GM12878 (cell line): Measurements from ENCODE around the gene IER2. TPM values are rescaled to one million over a fixed set of nuclear protein-coding genes. Genes with fewer than 3 reads are reported as not detected.

Experiments used
- CREB1 ChIP-seq: IDR thresholded peaks from 2 replicates; pipeline ENCODE4 v1.6.1; 2012; ENCODE audit warnings: low read depth, mild to moderate bottlenecking, inconsistent platforms
- EZH2 ChIP-seq: IDR thresholded peaks from 2 replicates; pipeline ENCODE4 v1.6.1; 2012; ENCODE audit warnings: low read depth, mild to moderate bottlenecking, control low read depth, inconsistent platforms, low read length, borderline replicate concordance; ENCODE audit not compliant: control insufficient read depth
- HSF1 ChIP-seq: fragments of 150-350 bp; IDR thresholded peaks from 2 replicates; pipeline ENCODE4 v1.6.1; 2014; ENCODE audit warnings: mild to moderate bottlenecking, low read depth, low read length
- IKZF2 ChIP-seq, 2 experiments: fragments of 450-650 bp; IDR thresholded peaks; 2 replicates each; pipeline ENCODE4 v1.6.1; 2017; ENCODE audit warnings: mild to moderate bottlenecking in 2 of 2, moderate library complexity in 2 of 2
- MYB ChIP-seq: fragments of 150-350 bp; IDR thresholded peaks from 2 replicates; pipeline ENCODE4 v1.6.1; 2014; ENCODE audit warnings: mild to moderate bottlenecking, low read depth, low read length, borderline replicate concordance
- NR2C2 ChIP-seq: IDR thresholded peaks from 2 replicates; pipeline ENCODE4 v1.6.1; 2011; ENCODE audit warnings: borderline replicate concordance, low read depth; ENCODE audit not compliant: control insufficient read depth, insufficient read length
- PKNOX1 ChIP-seq: fragments of 450-650 bp; IDR thresholded peaks from 2 replicates; pipeline ENCODE4 v1.6.1; 2016; ENCODE audit warnings: mild to moderate bottlenecking
- RBBP5 ChIP-seq: fragments of 200-600 bp; sonication (generic); conservative IDR thresholded peaks from 2 replicates; pipeline ENCODE4 v1.6.1; 2016
- RELA ChIP-seq: fragments of 450-650 bp; IDR thresholded peaks from 2 replicates; pipeline ENCODE4 v1.8.0; 2014; ENCODE audit warnings: borderline replicate concordance; ENCODE audit not compliant: partially characterized antibody
- RUNX3 ChIP-seq: IDR thresholded peaks from 2 replicates; pipeline ENCODE4 v1.6.1; 2012; ENCODE audit warnings: low read length, inconsistent platforms
- SIN3A ChIP-seq: IDR thresholded peaks from 2 replicates; pipeline ENCODE4 v1.6.1; 2012; ENCODE audit warnings: low read depth, low read length, improper control_type of control experiment
- WRNIP1 ChIP-seq: IDR thresholded peaks from 2 replicates; pipeline ENCODE4 v1.6.1; 2011; ENCODE audit warnings: low read depth, low read length, improper control_type of control experiment, borderline replicate concordance
- polyA plus RNA-seq, 11 experiments: library from polyadenylated mRNA; depleted of rRNA in 4 of 11; unstranded in 6 of 11; stranded (reverse) in 5 of 11; fragments of >200 nt; fragmentation: Nextera tagmentation in 4 of 11; fragmentation: Illumina TruSeq in 1 of 11; extraction: Ambion mirVana in 4 of 11; extraction: Trizol in 1 of 11; gene quantifications; 1 replicate in 1 of 11; 2 replicates in 10 of 11; pipeline versions ENCODE4 v1.2.1 to v1.2.3, GENCODE V29; 2011 to 2016; ENCODE audit warnings: inconsistent platforms in 2 of 11, missing spikeins in 2 of 11, low read depth in 1 of 11
- total RNA-seq, 4 experiments: library from RNA; depleted of rRNA in 3 of 4; stranded (reverse); fragments of >200 nt in 3 of 4; fragmentation: Illumina TruSeq in 1 of 4; extraction: Trizol in 1 of 4; gene quantifications; 2 replicates each; pipeline versions ENCODE4 v1.2.1 to v1.2.3, GENCODE V29; 2013 to 2021
- TF ChIP-seq, protein P1 (sequence below): fragments of 450-650 bp; conservative IDR thresholded peaks from 2 replicates; pipeline ENCODE4 v1.6.1; 2017; ENCODE audit warnings: mild to moderate bottlenecking, moderate library complexity
- TF ChIP-seq, protein P2 (sequence below): fragments of 450-650 bp; IDR thresholded peaks from 2 replicates; pipeline ENCODE4 v1.6.1; 2016; ENCODE audit warnings: mild to moderate bottlenecking, moderate library complexity, borderline replicate concordance

IER2 gene
- total and polyA plus RNA-seq, 10 of the 15 experiments (the other 5 are each of a cell fraction or from before 2014, with no cell fraction given): 2.8 to 94.5 (median 24.9) TPM

GRCh38 chr19:13155472-13156359 is 5.5 kb downstream of the IER2 start (continued):
- TF ChIP-seq WRNIP1 (no peak), RUNX3 (no peak), HSF1 (0 out of 2 replicates have a peak, but pooled peaks have one; percentile 30), RBBP5 (no peak), RELA (peak; percentile 98), IKZF2 (IDR thresholded peaks at IDR 0.05) (peak; percentile 96 to 98), NR2C2 (no peak), SIN3A (no peak), PKNOX1 (no peak), CREB1 (no peak), MYB (peak; percentile 29; the same call in 1 of the 2 replicates), EZH2 (no peak)
- TF ChIP-seq, protein P1, sequence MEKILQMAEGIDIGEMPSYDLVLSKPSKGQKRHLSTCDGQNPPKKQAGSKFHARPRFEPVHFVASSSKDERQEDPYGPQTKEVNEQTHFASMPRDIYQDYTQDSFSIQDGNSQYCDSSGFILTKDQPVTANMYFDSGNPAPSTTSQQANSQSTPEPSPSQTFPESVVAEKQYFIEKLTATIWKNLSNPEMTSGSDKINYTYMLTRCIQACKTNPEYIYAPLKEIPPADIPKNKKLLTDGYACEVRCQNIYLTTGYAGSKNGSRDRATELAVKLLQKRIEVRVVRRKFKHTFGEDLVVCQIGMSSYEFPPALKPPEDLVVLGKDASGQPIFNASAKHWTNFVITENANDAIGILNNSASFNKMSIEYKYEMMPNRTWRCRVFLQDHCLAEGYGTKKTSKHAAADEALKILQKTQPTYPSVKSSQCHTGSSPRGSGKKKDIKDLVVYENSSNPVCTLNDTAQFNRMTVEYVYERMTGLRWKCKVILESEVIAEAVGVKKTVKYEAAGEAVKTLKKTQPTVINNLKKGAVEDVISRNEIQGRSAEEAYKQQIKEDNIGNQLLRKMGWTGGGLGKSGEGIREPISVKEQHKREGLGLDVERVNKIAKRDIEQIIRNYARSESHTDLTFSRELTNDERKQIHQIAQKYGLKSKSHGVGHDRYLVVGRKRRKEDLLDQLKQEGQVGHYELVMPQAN: no peak; the same call in 1 of the 2 replicates
- TF ChIP-seq, protein P2, sequence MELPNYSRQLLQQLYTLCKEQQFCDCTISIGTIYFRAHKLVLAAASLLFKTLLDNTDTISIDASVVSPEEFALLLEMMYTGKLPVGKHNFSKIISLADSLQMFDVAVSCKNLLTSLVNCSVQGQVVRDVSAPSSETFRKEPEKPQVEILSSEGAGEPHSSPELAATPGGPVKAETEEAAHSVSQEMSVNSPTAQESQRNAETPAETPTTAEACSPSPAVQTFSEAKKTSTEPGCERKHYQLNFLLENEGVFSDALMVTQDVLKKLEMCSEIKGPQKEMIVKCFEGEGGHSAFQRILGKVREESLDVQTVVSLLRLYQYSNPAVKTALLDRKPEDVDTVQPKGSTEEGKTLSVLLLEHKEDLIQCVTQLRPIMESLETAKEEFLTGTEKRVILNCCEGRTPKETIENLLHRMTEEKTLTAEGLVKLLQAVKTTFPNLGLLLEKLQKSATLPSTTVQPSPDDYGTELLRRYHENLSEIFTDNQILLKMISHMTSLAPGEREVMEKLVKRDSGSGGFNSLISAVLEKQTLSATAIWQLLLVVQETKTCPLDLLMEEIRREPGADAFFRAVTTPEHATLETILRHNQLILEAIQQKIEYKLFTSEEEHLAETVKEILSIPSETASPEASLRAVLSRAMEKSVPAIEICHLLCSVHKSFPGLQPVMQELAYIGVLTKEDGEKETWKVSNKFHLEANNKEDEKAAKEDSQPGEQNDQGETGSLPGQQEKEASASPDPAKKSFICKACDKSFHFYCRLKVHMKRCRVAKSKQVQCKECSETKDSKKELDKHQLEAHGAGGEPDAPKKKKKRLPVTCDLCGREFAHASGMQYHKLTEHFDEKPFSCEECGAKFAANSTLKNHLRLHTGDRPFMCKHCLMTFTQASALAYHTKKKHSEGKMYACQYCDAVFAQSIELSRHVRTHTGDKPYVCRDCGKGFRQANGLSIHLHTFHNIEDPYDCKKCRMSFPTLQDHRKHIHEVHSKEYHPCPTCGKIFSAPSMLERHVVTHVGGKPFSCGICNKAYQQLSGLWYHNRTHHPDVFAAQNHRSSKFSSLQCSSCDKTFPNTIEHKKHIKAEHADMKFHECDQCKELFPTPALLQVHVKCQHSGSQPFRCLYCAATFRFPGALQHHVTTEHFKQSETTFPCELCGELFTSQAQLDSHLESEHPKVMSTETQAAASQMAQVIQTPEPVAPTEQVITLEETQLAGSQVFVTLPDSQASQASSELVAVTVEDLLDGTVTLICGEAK: peak; percentile 39; the same call in 1 of the 2 replicates
